HepG2 (cell line): ENCODE data around the gene SLC16A3. TPM values are rescaled to one million over a fixed set of nuclear protein-coding genes. Genes with fewer than 3 reads are reported as not detected.

ENCODE experiments used
- CAMTA2 ChIP-seq: sonication (generic); formaldehyde crosslinking; IDR thresholded peaks from 2 replicates; pipeline ENCODE4 v1.4.0; 2020; ENCODE audit warnings: mild to moderate bottlenecking, missing genetic modification reagents, borderline replicate concordance
- KDM6A ChIP-seq: IDR thresholded peaks from 2 replicates; pipeline ENCODE4 v1.6.1; 2016; ENCODE audit warnings: low read depth
- KMT2A ChIP-seq: sonication (generic); formaldehyde crosslinking; IDR thresholded peaks from 2 replicates; pipeline ENCODE4 v1.4.0; 2020; ENCODE audit warnings: missing genetic modification reagents
- MIER3 ChIP-seq: IDR thresholded peaks from 2 replicates; pipeline ENCODE4 v1.6.1; 2016; ENCODE audit warnings: missing compliant biosample characterization, borderline replicate concordance
- PHF20 ChIP-seq: sonication (generic); formaldehyde crosslinking; IDR thresholded peaks from 2 replicates; pipeline ENCODE4 v1.5.0; 2020; ENCODE audit warnings: mild to moderate bottlenecking, missing genetic modification reagents
- PITX1 ChIP-seq: sonication (generic); formaldehyde crosslinking; IDR thresholded peaks from 2 replicates; pipeline ENCODE4 v1.5.1; 2020; ENCODE audit warnings: mild to moderate bottlenecking, missing genetic modification reagents
- POLR2A ChIP-seq, 2 experiments: IDR thresholded peaks; 2 replicates each; pipeline ENCODE4 v1.6.1; 2011; ENCODE audit warnings: low read depth in 2 of 2, low read length in 2 of 2, mild to moderate bottlenecking in 1 of 2, moderate library complexity in 1 of 2; ENCODE audit not compliant: insufficient read depth in 1 of 2
- RFX3 ChIP-seq: IDR thresholded peaks from 2 replicates; pipeline ENCODE4 v1.6.1; 2016; ENCODE audit warnings: missing biosample characterization, missing genetic modification reagents
- SP2 ChIP-seq: sonication (generic); formaldehyde crosslinking; IDR thresholded peaks from 2 replicates; pipeline ENCODE4 v1.5.1; 2020; ENCODE audit warnings: mild to moderate bottlenecking, missing genetic modification reagents
- SRSF1 ChIP-seq: fragments of 200-400 bp; formaldehyde crosslinking; optimal IDR thresholded peaks from 2 replicates; pipeline ENCODE3; 2017; ENCODE audit warnings: mild to moderate bottlenecking, low read depth, low read length, moderate library complexity
- STAT5B ChIP-seq: sonication (generic); formaldehyde crosslinking; IDR thresholded peaks from 2 replicates; pipeline ENCODE4 v1.4.0; 2020; ENCODE audit warnings: missing genetic modification reagents
- ZBTB14 ChIP-seq: sonication (generic); formaldehyde crosslinking; IDR thresholded peaks from 2 replicates; pipeline ENCODE4 v1.4.0; 2020; ENCODE audit warnings: missing genetic modification reagents
- ZMAT3 ChIP-seq: sonication (generic); formaldehyde crosslinking; conservative IDR thresholded peaks from 2 replicates; pipeline ENCODE4 v1.7.0; 2021; ENCODE audit warnings: missing genetic modification reagents
- ZNF549 ChIP-seq: sonication (generic); formaldehyde crosslinking; IDR thresholded peaks from 2 replicates; pipeline ENCODE4 v1.5.0; 2020; ENCODE audit warnings: missing genetic modification reagents
- ZNF773 ChIP-seq: sonication (generic); formaldehyde crosslinking; IDR thresholded peaks from 2 replicates; pipeline ENCODE4 v1.4.0; 2020; ENCODE audit warnings: missing genetic modification reagents, borderline replicate concordance
- polyA plus RNA-seq, 8 experiments: library from polyadenylated mRNA; depleted of rRNA in 3 of 8; stranded (reverse) in 7 of 8; unstranded in 1 of 8; fragments of >200 nt; fragmentation: Illumina TruSeq in 4 of 8; extraction: Trizol in 4 of 8; gene quantifications; 2 replicates each; pipeline versions ENCODE4 v1.2.1 to v1.2.3, GENCODE V29; 2011 to 2016; ENCODE audit warnings: low read depth in 4 of 8, missing spikeins in 1 of 8, mixed read lengths in 1 of 8; ENCODE audit not compliant: insufficient read depth in 1 of 8
- total RNA-seq, 5 experiments: library from RNA; depleted of rRNA; stranded (reverse); fragments of >200 nt; fragmentation: Illumina TruSeq; extraction: Trizol; gene quantifications; 2 replicates each; pipeline ENCODE4 v1.2.3, GENCODE V29; 2016; ENCODE audit warnings: low read depth in 1 of 5
- TF ChIP-seq, protein P1 (sequence below): sonication (generic); formaldehyde crosslinking; conservative IDR thresholded peaks from 2 replicates; pipeline ENCODE4 v1.8.0; 2022; ENCODE audit warnings: missing genetic modification reagents
- TF ChIP-seq, protein P2 (sequence below): IDR thresholded peaks from 2 replicates; pipeline ENCODE4 v1.6.1; 2016; ENCODE audit warnings: low read depth
- TF ChIP-seq, protein P3 (sequence below): sonication (generic); formaldehyde crosslinking; IDR thresholded peaks from 2 replicates; pipeline ENCODE4 v1.5.0; 2020; ENCODE audit warnings: mild to moderate bottlenecking, missing genetic modification reagents, borderline replicate concordance

Gene SLC16A3
- total and polyA plus RNA-seq, 2 of the 13 experiments (the other 11 are each of a cell fraction or from before 2014, with no cell fraction given) = 242 to 349 TPM

- TF ChIP-seq ZNF773 (CRISPR knock-in tag) (no peak; the same call in 1 of the 2 replicates), ZBTB14 (CRISPR knock-in tag) (0 out of 2 replicates have a peak, but pooled peaks have one; percentile 23), ZMAT3 (CRISPR knock-in tag) (peak; percentile 68; the same call in 1 of the 2 replicates), KMT2A (CRISPR knock-in tag) (no peak), KDM6A (0 out of 2 replicates have a peak, but pooled peaks have one; percentile 46), PHF20 (CRISPR knock-in tag) (peak; percentile 49; the same call in 1 of the 2 replicates), ZNF549 (no peak), STAT5B (peak; percentile 84; the same call in 1 of the 2 replicates), MIER3 (peak; percentile 73; the same call in 1 of the 2 replicates), PITX1 (CRISPR knock-in tag) (no peak), RFX3 (CRISPR knock-in tag) (no peak), POLR2A (IDR thresholded peaks at IDR 0.05; ENCODE audit: insufficient read depth in 1 of 2, low read depth in 2 of 2, low read length in 2 of 2) (peak; percentile 67 to 73), CAMTA2 (CRISPR knock-in tag) (peak; percentile 54; the same call in 1 of the 2 replicates), SP2 (CRISPR knock-in tag) (no peak), SRSF1 (no peak)
- TF ChIP-seq, protein P1, sequence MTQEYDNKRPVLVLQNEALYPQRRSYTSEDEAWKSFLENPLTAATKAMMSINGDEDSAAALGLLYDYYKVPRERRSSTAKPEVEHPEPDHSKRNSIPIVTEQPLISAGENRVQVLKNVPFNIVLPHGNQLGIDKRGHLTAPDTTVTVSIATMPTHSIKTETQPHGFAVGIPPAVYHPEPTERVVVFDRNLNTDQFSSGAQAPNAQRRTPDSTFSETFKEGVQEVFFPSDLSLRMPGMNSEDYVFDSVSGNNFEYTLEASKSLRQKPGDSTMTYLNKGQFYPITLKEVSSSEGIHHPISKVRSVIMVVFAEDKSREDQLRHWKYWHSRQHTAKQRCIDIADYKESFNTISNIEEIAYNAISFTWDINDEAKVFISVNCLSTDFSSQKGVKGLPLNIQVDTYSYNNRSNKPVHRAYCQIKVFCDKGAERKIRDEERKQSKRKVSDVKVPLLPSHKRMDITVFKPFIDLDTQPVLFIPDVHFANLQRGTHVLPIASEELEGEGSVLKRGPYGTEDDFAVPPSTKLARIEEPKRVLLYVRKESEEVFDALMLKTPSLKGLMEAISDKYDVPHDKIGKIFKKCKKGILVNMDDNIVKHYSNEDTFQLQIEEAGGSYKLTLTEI = no peak
- TF ChIP-seq, protein P2, sequence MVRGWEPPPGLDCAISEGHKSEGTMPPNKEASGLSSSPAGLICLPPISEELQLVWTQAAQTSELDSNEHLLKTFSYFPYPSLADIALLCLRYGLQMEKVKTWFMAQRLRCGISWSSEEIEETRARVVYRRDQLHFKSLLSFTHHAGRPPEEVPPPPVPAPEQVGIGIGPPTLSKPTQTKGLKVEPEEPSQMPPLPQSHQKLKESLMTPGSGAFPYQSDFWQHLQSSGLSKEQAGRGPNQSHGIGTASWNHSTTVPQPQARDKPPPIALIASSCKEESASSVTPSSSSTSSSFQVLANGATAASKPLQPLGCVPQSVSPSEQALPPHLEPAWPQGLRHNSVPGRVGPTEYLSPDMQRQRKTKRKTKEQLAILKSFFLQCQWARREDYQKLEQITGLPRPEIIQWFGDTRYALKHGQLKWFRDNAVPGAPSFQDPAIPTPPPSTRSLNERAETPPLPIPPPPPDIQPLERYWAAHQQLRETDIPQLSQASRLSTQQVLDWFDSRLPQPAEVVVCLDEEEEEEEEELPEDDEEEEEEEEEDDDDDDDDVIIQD (CRISPR knock-in tag) = peak; percentile 24; the same call in 1 of the 2 replicates
- TF ChIP-seq, protein P3, sequence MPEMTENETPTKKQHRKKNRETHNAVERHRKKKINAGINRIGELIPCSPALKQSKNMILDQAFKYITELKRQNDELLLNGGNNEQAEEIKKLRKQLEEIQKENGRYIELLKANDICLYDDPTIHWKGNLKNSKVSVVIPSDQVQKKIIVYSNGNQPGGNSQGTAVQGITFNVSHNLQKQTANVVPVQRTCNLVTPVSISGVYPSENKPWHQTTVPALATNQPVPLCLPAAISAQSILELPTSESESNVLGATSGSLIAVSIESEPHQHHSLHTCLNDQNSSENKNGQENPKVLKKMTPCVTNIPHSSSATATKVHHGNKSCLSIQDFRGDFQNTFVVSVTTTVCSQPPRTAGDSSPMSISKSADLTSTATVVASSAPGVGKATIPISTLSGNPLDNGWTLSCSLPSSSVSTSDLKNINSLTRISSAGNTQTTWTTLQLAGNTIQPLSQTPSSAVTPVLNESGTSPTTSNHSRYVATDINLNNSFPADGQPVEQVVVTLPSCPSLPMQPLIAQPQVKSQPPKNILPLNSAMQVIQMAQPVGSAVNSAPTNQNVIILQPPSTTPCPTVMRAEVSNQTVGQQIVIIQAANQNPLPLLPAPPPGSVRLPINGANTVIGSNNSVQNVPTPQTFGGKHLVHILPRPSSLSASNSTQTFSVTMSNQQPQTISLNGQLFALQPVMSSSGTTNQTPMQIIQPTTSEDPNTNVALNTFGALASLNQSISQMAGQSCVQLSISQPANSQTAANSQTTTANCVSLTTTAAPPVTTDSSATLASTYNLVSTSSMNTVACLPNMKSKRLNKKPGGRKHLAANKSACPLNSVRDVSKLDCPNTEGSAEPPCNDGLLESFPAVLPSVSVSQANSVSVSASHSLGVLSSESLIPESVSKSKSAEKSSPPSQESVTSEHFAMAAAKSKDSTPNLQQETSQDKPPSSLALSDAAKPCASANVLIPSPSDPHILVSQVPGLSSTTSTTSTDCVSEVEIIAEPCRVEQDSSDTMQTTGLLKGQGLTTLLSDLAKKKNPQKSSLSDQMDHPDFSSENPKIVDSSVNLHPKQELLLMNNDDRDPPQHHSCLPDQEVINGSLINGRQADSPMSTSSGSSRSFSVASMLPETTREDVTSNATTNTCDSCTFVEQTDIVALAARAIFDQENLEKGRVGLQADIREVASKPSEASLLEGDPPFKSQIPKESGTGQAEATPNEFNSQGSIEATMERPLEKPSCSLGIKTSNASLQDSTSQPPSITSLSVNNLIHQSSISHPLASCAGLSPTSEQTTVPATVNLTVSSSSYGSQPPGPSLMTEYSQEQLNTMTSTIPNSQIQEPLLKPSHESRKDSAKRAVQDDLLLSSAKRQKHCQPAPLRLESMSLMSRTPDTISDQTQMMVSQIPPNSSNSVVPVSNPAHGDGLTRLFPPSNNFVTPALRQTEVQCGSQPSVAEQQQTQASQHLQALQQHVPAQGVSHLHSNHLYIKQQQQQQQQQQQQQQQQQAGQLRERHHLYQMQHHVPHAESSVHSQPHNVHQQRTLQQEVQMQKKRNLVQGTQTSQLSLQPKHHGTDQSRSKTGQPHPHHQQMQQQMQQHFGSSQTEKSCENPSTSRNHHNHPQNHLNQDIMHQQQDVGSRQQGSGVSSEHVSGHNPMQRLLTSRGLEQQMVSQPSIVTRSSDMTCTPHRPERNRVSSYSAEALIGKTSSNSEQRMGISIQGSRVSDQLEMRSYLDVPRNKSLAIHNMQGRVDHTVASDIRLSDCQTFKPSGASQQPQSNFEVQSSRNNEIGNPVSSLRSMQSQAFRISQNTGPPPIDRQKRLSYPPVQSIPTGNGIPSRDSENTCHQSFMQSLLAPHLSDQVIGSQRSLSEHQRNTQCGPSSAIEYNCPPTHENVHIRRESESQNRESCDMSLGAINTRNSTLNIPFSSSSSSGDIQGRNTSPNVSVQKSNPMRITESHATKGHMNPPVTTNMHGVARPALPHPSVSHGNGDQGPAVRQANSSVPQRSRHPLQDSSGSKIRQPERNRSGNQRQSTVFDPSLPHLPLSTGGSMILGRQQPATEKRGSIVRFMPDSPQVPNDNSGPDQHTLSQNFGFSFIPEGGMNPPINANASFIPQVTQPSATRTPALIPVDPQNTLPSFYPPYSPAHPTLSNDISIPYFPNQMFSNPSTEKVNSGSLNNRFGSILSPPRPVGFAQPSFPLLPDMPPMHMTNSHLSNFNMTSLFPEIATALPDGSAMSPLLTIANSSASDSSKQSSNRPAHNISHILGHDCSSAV (CRISPR knock-in tag) = no peak
Measured at GRCh38 chr17:82217530-82218204, 11.2 kb upstream of the SLC16A3 start (continued).
